SU-DHL-6 (cell line): ENCODE results near the gene PMIS2.

Source experiments
- H2AFZ ChIP-seq: fragments of 200-600 bp; sonication (generic); 2 replicates; pipeline ENCODE4 v1.6.1; 2014; ENCODE audit warnings: low read depth, mild to moderate bottlenecking, moderate library complexity, mixed read lengths, antibody characterized with exemption, low read length; ENCODE audit not compliant: severe bottlenecking
- H3F3A ChIP-seq: fragments of 200-600 bp; shearing (Covaris generic); 2 replicates; pipeline ENCODE4 v1.6.0; 2016; ENCODE audit warnings: antibody characterized with exemption, mild to moderate bottlenecking; ENCODE audit not compliant: insufficient read depth
- H3K27ac ChIP-seq: fragments of 200-600 bp; sonication (generic); 2 replicates; pipeline ENCODE4 v1.5.1; 2016; ENCODE audit warnings: low read depth, mild to moderate bottlenecking, low read length, moderate library complexity, mixed read lengths
- H3K27me3 ChIP-seq: fragments of 200-600 bp; sonication (generic), shearing (Covaris generic); 2 replicates; pipeline ENCODE4 v1.6.0; 2014; ENCODE audit warnings: mild to moderate bottlenecking, low read length
- H3K36me3 ChIP-seq: fragments of 200-600 bp; sonication (generic); 2 replicates; pipeline ENCODE4 v1.6.1; 2014; ENCODE audit warnings: mild to moderate bottlenecking, low read length, mixed read lengths
- H3K4me2 ChIP-seq: fragments of 300-600, 200-600 bp; shearing (Covaris generic), sonication (generic); 2 replicates; pipeline ENCODE4 v1.6.0; 2014; ENCODE audit warnings: low read length, low read depth, mild to moderate bottlenecking; ENCODE audit not compliant: poor library complexity, severe bottlenecking
- H3K4me3 ChIP-seq: fragments of 200-600 bp; sonication (generic); 2 replicates; pipeline ENCODE4 v1.5.1; 2014; ENCODE audit warnings: antibody characterized with exemption, low read length, mild to moderate bottlenecking, mixed read lengths; ENCODE audit not compliant: insufficient read depth, poor library complexity, severe bottlenecking
- H3K79me2 ChIP-seq: fragments of 200-600 bp; sonication (generic); 2 replicates; pipeline ENCODE4 v1.6.1; 2014; ENCODE audit warnings: mild to moderate bottlenecking, low read length, moderate library complexity; ENCODE audit not compliant: insufficient read depth
- H3K9ac ChIP-seq: fragments of 200-600 bp; sonication (generic); 2 replicates; pipeline ENCODE4 v1.7.0; 2014; ENCODE audit warnings: mild to moderate bottlenecking, low read length
- H3K9me2 ChIP-seq: fragments of 200-600 bp; sonication (generic); replicated peaks from 2 replicates; pipeline ENCODE4 v1.6.1; 2014; ENCODE audit warnings: low read length; ENCODE audit not compliant: insufficient read depth
- H3K9me3 ChIP-seq: fragments of 200-600 bp; sonication (generic); 2 replicates; pipeline ENCODE4 v1.6.1; 2014; ENCODE audit warnings: low read length, mixed read lengths; ENCODE audit not compliant: insufficient read depth
- H4K20me1 ChIP-seq: fragments of 200-600 bp; sonication (generic); 2 replicates; pipeline ENCODE4 v1.6.1; 2014; ENCODE audit warnings: low read depth, mild to moderate bottlenecking, antibody characterized with exemption, low read length, moderate library complexity, mixed read lengths
- CTCF ChIP-seq: fragments of 200-600 bp; sonication (generic); IDR thresholded peaks from one replicate; pipeline ENCODE4 v1.5.1; 2017; ENCODE audit warnings: antibody characterized with exemption, mild to moderate bottlenecking, low read length, moderate library complexity; ENCODE audit not compliant: insufficient read depth, poor library complexity, severe bottlenecking
- EZH2phosphoT487 ChIP-seq: fragments of 200-600 bp; sonication (generic), shearing (Covaris generic); conservative IDR thresholded peaks from 2 replicates; pipeline ENCODE4 v1.6.1; 2018; ENCODE audit warnings: mild to moderate bottlenecking, antibody characterized with exemption, low read length, moderate library complexity, mixed read lengths

The PMIS2 gene

GRCh38 chr19:35569281-35569781 lies 16.6 kb upstream of the PMIS2 start:
- Histone ChIP-seq H3K4me2 (no peak overlapping the region), H3K9ac (no peak overlapping the region), H3F3A (no peaks in the 10 kb centered on the region)

DNA sequence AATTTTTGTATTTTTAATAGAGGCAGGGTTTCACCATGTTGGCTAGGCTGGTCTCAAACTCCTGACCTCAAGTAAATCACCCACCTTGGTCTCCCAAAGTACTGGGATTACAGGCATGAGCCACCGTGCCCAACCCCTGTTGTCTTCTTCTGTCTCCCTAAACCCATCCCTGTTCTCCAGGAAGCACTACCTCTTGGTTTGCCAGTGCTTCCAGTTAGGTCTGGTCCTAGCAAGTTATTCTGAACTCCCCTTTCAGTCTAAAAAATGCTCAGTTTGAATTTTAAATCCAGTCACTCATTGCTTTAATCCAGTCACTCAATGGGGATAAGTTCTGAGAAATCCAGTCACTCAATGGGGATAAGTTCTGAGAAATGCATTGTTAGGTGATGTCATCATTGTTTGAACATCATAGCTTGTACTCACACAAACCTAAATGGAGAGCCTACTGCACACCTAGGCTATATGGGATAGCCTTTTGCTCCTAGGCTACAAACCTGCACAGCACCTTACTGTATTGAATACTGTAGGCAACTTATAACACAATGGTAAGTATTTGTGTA lies 14.5 kb upstream of the PMIS2 start:
- no peaks in the 10 kb centered on the region for H4K20me1 ChIP-seq
- H2AFZ ChIP-seq: no peak overlapping the region
- no peaks in the 10 kb centered on the region for H3K79me2 ChIP-seq
- no peak overlapping the region for H3K4me3 ChIP-seq
- H3K27ac ChIP-seq: no peak overlapping the region
- no peaks in the 10 kb centered on the region for H3K27me3 ChIP-seq
- H3K9me3 ChIP-seq: peaks cover 8% of the 10 kb centered on the region; the same call in 1 of the 2 replicates
- TF ChIP-seq CTCF: no peak
- no peak for TF ChIP-seq EZH2phosphoT487
- H3K9me2 ChIP-seq: no peaks in the 10 kb centered on the region
- H3K36me3 ChIP-seq: no peaks in the 10 kb centered on the region
- no peaks in the 10 kb centered on the region for H3F3A ChIP-seq
- no peak overlapping the region for H3K9ac ChIP-seq
- no peak overlapping the region for H3K4me2 ChIP-seq

More at GRCh38 chr19:35569281-35569781, 16.6 kb upstream of the PMIS2 start:
- Histone ChIP-seq H3K9me2 (no peaks in the 10 kb centered on the region), H3K79me2 (no peaks in the 10 kb centered on the region), H3K36me3 (no peaks in the 10 kb centered on the region), H3K27me3 (no peaks in the 10 kb centered on the region), H3K9me3 (no peaks in the 10 kb centered on the region), H3K4me3 (no peak overlapping the region), H4K20me1 (no peaks in the 10 kb centered on the region), H3K27ac (no peak overlapping the region), H2AFZ (no peak overlapping the region)
- TF ChIP-seq CTCF (no peak), EZH2phosphoT487 (no peak)

DNA sequence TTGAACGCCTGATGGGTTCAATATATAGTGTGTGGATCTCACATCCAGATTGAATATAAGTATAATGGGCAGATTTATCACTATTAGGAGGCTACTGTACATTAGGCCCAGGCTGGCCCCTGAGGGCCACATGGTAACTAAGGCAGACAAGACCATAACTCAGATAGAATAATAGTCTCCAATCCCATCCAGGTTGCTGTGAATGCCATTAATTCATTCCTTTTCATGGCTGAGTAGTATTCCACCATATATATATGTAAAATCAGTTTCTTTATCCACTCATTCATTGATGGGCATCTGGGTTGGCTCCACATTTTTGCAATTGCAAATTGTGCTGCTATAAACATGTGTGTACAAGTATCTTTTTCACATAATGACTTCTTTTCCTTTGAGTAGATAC lies 8.1 kb upstream of the PMIS2 start:
- TF ChIP-seq CTCF: no peak
- no peak for TF ChIP-seq EZH2phosphoT487
- H3K36me3 ChIP-seq: no peaks in the 10 kb centered on the region
- no peaks in the 10 kb centered on the region for H3K79me2 ChIP-seq
- no peaks in the 10 kb centered on the region for H3K27me3 ChIP-seq
- H3K27ac ChIP-seq: no peak overlapping the region
- no peaks in the 10 kb centered on the region for H3K9me2 ChIP-seq
- peaks cover 12% of the 10 kb centered on the region; the same call in 1 of the 2 replicates for H3K9me3 ChIP-seq
- H3K9ac ChIP-seq: no peak overlapping the region
- H3K4me2 ChIP-seq: no peak overlapping the region
- H3K4me3 ChIP-seq: no peak overlapping the region
- no peak overlapping the region for H2AFZ ChIP-seq
- no peaks in the 10 kb centered on the region for H3F3A ChIP-seq
- no peaks in the 10 kb centered on the region for H4K20me1 ChIP-seq
